OCI-LY1 (cell line): Measurements from ENCODE around the gene PUS7L.
"Not testable (repeated sequence)": the region's sequence is repeated elsewhere in the genome, so short reads cannot be mapped to it uniquely, and the experiment has no call there.

ENCODE experiments used
- H2AFZ ChIP-seq: fragments of 200-600 bp; sonication (generic), shearing (Covaris generic); 2 replicates; pipeline ENCODE4 v1.6.0; 2014; ENCODE audit warnings: antibody characterized with exemption, mild to moderate bottlenecking, low read length
- H3F3A ChIP-seq: fragments of 200-600 bp; sonication (generic), shearing (Covaris generic); 2 replicates; pipeline ENCODE4 v1.6.0; 2014; ENCODE audit warnings: mild to moderate bottlenecking, antibody characterized with exemption, low read length, moderate library complexity; ENCODE audit not compliant: insufficient read depth
- H3K27ac ChIP-seq: fragments of 200-600 bp; sonication (generic); 2 replicates; pipeline ENCODE4 v1.5.1; 2014; ENCODE audit warnings: low read length, mixed run types, mild to moderate bottlenecking, low read depth; ENCODE audit not compliant: poor library complexity, severe bottlenecking
- H3K27me3 ChIP-seq: fragments of 200-600 bp; sonication (generic); 2 replicates; pipeline ENCODE4 v1.6.0; 2014; ENCODE audit warnings: antibody characterized with exemption, mild to moderate bottlenecking, low read length, moderate library complexity; ENCODE audit not compliant: insufficient read depth
- H3K36me3 ChIP-seq: fragments of 200-600 bp; sonication (generic); 2 replicates; pipeline ENCODE4 v1.6.1; 2014; ENCODE audit warnings: mild to moderate bottlenecking, antibody characterized with exemption, low read length, moderate library complexity, mixed read lengths; ENCODE audit not compliant: insufficient read depth
- H3K4me1 ChIP-seq: fragments of 200-600 bp; sonication (generic); 2 replicates; pipeline ENCODE4 v1.5.1; 2014; ENCODE audit warnings: mild to moderate bottlenecking, low read length, moderate library complexity; ENCODE audit not compliant: insufficient read depth, severe bottlenecking
- H3K4me2 ChIP-seq: fragments of 200-600 bp; sonication (generic), shearing (Covaris generic); 2 replicates; pipeline ENCODE4 v1.6.1; 2014; ENCODE audit warnings: low read length
- H3K4me3 ChIP-seq: fragments of 200-600 bp; sonication (generic); 2 replicates; pipeline ENCODE4 v1.5.1; 2014; ENCODE audit warnings: low read length, low read depth, mild to moderate bottlenecking, mixed read lengths; ENCODE audit not compliant: poor library complexity, severe bottlenecking
- H3K79me2 ChIP-seq: fragments of 200-600 bp; shearing (Covaris generic); 2 replicates; pipeline ENCODE4 v1.6.1; 2016; ENCODE audit warnings: mixed run types, low read length, mixed read lengths; ENCODE audit not compliant: insufficient read depth
- H3K9ac ChIP-seq: fragments of 200-600 bp; sonication (generic), shearing (Covaris generic); 2 replicates; pipeline ENCODE4 v1.6.1; 2014; ENCODE audit warnings: mild to moderate bottlenecking, low read length, mixed read lengths
- H3K9me2 ChIP-seq: fragments of 200-600 bp; sonication (generic), shearing (Covaris generic); 2 replicates; pipeline ENCODE4 v1.6.1; 2014; ENCODE audit warnings: low read depth, mild to moderate bottlenecking, low read length, mixed read lengths
- H3K9me3 ChIP-seq: fragments of 200-600 bp; shearing (Covaris generic); 2 replicates; pipeline ENCODE4 v1.6.1; 2014; ENCODE audit warnings: low read length, mixed read lengths
- H4K20me1 ChIP-seq: fragments of 200-600 bp; sonication (generic), shearing (Covaris generic); 2 replicates; pipeline ENCODE4 v1.6.0; 2016; ENCODE audit warnings: mild to moderate bottlenecking, low read length; ENCODE audit not compliant: insufficient read depth
- CTCF ChIP-seq: fragments of 200-600 bp; sonication (generic), shearing (Covaris generic); IDR thresholded peaks from 2 replicates; pipeline ENCODE4 v1.5.1; 2017; ENCODE audit warnings: mild to moderate bottlenecking, antibody characterized with exemption, low read length, moderate library complexity, mixed read lengths
- EZH2 ChIP-seq: fragments of 200-600 bp; sonication (generic), shearing (Covaris generic); IDR thresholded peaks from 2 replicates; pipeline ENCODE4 v1.8.0; 2017; ENCODE audit warnings: borderline replicate concordance, mixed run types, mild to moderate bottlenecking, antibody characterized with exemption, low read length, moderate library complexity, mixed read lengths

PUS7L gene

GRCh38 chr12:43696154-43696553 is 62.4 kb downstream of the PUS7L start:
- Histone ChIP-seq H4K20me1 (no peaks in the 10 kb centered on the region), H3K9ac (no peak overlapping the region), H3F3A (no peaks in the 10 kb centered on the region), H3K79me2 (no peaks in the 10 kb centered on the region), H3K27ac (no peak overlapping the region), H3K4me1 (no peaks in the 10 kb centered on the region), H3K4me3 (no peak overlapping the region), H3K4me2 (no peak overlapping the region), H3K36me3 (no peaks in the 10 kb centered on the region), H3K9me3 (no peaks in the 10 kb centered on the region), H3K9me2 (no peaks in the 10 kb centered on the region), H3K27me3 (no peaks in the 10 kb centered on the region), H2AFZ (no peak overlapping the region)
- no peak for TF ChIP-seq CTCF
- TF ChIP-seq EZH2: no peak

GRCh38 chr12:43694879-43695278 is 63.7 kb downstream of the PUS7L start:
- Histone ChIP-seq H3K79me2 (no peaks in the 10 kb centered on the region), H4K20me1 (no peaks in the 10 kb centered on the region), H3K4me1 (no peaks in the 10 kb centered on the region), H2AFZ (no peak overlapping the region), H3K27ac (no peak overlapping the region), H3K9ac (no peak overlapping the region), H3K9me2 (no peaks in the 10 kb centered on the region), H3K4me3 (no peak overlapping the region), H3K36me3 (no peaks in the 10 kb centered on the region), H3K4me2 (no peak overlapping the region), H3K9me3 (no peaks in the 10 kb centered on the region), H3F3A (no peaks in the 10 kb centered on the region), H3K27me3 (no peaks in the 10 kb centered on the region)
- TF ChIP-seq EZH2 (no peak), CTCF (no peak)

GRCh38 chr12:43692064-43692463 is 66.5 kb downstream of the PUS7L start:
- Histone ChIP-seq H3K27ac (no peak overlapping the region), H3K27me3 (no peaks in the 10 kb centered on the region), H3K4me1 (no peaks in the 10 kb centered on the region), H3K36me3 (no peaks in the 10 kb centered on the region), H3K79me2 (no peaks in the 10 kb centered on the region), H2AFZ (no peak overlapping the region), H3K9me2 (no peaks in the 10 kb centered on the region), H3K4me2 (no peak overlapping the region), H4K20me1 (no peaks in the 10 kb centered on the region), H3K9me3 (no peaks in the 10 kb centered on the region), H3F3A (no peaks in the 10 kb centered on the region), H3K9ac (no peak overlapping the region), H3K4me3 (no peak overlapping the region)
- TF ChIP-seq EZH2 (no peak), CTCF (no peak)

GRCh38 chr12:43685491-43685890 is 73.1 kb downstream of the PUS7L start:
- H3K4me3 ChIP-seq: not testable (repeated sequence)

More at GRCh38 chr12:43685491-43685890, 73.1 kb downstream of the PUS7L start:
- H4K20me1 ChIP-seq, H2AFZ ChIP-seq, H3K9ac ChIP-seq, H3F3A ChIP-seq, H3K9me2 ChIP-seq, H3K9me3 ChIP-seq, H3K4me1 ChIP-seq, H3K79me2 ChIP-seq, H3K36me3 ChIP-seq, H3K27me3 ChIP-seq, H3K4me2 ChIP-seq, H3K27ac ChIP-seq: not testable (repeated sequence)
